Fibroblast of mammary gland (primary cell): ENCODE data around the gene INSL3.

Experiments used
- DNase-seq: peaks from one replicate; pipeline ENCODE4 v3.0.0-alpha.2; 2010; ENCODE audit warnings: low read depth
- H3K4me3 ChIP-seq: 2 replicates; pipeline ENCODE4 v1.5.1; 2011; ENCODE audit warnings: low read depth, mild to moderate bottlenecking, low read length, moderate library complexity; ENCODE audit not compliant: control insufficient read depth
- TF ChIP-seq, protein P1 (sequence below): conservative IDR thresholded peaks from 2 replicates; pipeline ENCODE4 v1.5.1; 2011; ENCODE audit warnings: low read depth, low read length, inconsistent platforms; ENCODE audit not compliant: control insufficient read depth, insufficient read depth

INSL3 gene

GRCh38 chr19:17775245-17775927 lies 45.9 kb downstream of the INSL3 start:
- DNase-seq: peak; percentile 47
- no peak overlapping the region for H3K4me3 ChIP-seq
- TF ChIP-seq, protein P1, sequence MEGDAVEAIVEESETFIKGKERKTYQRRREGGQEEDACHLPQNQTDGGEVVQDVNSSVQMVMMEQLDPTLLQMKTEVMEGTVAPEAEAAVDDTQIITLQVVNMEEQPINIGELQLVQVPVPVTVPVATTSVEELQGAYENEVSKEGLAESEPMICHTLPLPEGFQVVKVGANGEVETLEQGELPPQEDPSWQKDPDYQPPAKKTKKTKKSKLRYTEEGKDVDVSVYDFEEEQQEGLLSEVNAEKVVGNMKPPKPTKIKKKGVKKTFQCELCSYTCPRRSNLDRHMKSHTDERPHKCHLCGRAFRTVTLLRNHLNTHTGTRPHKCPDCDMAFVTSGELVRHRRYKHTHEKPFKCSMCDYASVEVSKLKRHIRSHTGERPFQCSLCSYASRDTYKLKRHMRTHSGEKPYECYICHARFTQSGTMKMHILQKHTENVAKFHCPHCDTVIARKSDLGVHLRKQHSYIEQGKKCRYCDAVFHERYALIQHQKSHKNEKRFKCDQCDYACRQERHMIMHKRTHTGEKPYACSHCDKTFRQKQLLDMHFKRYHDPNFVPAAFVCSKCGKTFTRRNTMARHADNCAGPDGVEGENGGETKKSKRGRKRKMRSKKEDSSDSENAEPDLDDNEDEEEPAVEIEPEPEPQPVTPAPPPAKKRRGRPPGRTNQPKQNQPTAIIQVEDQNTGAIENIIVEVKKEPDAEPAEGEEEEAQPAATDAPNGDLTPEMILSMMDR: peak; percentile 65

- DNase-seq: peak; percentile 56
- TF ChIP-seq, protein P1: no peak
- no peak overlapping the region for H3K4me3 ChIP-seq
Measured at GRCh38 chr19:17772172-17772571, 49.1 kb downstream of the INSL3 start.

DNA sequence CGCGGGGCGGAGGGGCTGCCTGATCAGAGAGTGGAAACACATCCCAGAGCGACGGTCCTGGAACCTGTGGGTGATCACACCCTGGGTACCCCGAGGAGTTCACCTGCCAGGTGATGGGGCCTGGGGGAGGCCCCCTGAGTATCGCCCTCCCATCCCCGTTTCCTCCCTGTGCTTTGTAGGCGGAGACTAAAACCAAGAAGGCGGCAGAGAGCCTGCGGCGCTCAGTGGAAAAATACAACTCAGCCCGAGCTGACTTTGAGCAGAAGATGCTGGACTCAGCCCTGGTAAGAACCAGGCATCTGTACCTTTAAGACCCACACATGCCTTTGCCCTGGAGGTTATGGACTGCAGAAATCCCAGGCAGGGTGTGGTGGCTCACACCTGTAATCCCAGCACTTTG lies 50.7 kb downstream of the INSL3 start:
- no peak overlapping the region for H3K4me3 ChIP-seq
- no peak for DNase-seq
- TF ChIP-seq, protein P1: no peak

DNA sequence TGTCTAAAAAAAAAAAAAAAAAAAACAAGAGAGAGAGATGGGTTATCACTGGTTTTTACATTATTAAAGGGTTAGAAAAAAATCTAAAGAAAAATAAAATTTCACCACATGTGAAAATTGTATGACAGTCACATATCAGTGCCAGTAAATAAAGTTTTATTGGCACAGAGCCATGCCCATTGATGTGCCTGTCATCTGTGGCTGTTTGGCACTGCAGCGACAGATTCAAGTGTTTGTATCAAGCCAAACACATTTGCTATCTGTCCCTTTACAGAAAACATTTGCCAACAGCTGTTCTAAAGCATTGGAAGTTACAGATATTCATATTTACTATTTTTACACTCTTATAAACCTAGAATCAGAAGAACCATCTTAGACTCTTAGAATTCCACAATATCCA lies 53.8 kb downstream of the INSL3 start:
- TF ChIP-seq, protein P1: no peak
- no peak overlapping the region for H3K4me3 ChIP-seq
- DNase-seq: no peak

GRCh38 chr19:17766543-17767131 lies 54.7 kb downstream of the INSL3 start:
- DNase-seq: peak; percentile 80
- TF ChIP-seq, protein P1: peak; percentile 91
- H3K4me3 ChIP-seq: no peak overlapping the region
